Fibroblast of the conjunctiva (primary cell): ENCODE data around the gene SPAG17.
A peak's percentile ranks its signal among the peaks of the same experiment; 100 is the strongest.

Source experiments
- DNase-seq: peaks from one replicate; pipeline ENCODE4 v3.0.0-alpha.2; 2010; ENCODE audit warnings: low read depth

The SPAG17 gene

DNA sequence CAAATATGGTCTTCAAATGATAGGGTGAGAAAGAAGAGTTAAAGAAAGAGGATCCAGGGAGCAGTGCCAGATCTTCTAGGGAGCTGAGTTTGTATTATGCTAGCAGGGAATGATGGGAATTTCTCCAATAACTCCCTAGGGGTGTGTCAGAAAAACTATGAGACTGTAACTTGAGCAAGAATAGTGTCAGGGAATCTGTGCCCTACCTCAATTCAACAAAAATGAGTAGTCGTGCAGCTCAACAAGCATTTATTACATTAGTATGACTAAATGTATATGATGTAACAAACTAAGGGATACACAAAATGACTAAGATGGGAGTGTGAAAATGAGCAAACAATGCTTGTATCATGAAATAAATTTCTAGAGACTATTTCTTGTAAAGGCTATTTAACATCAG is 24.2 kb downstream of the SPAG17 start:
- DNase-seq, result no peak

- no peak for DNase-seq
These were observed 25.5 kb downstream of the SPAG17 start for GRCh38 chr1:118159569-118159968.

GRCh38 chr1:118158924-118159323 is 26.1 kb downstream of the SPAG17 start:
- peak; percentile 24 for DNase-seq

DNA sequence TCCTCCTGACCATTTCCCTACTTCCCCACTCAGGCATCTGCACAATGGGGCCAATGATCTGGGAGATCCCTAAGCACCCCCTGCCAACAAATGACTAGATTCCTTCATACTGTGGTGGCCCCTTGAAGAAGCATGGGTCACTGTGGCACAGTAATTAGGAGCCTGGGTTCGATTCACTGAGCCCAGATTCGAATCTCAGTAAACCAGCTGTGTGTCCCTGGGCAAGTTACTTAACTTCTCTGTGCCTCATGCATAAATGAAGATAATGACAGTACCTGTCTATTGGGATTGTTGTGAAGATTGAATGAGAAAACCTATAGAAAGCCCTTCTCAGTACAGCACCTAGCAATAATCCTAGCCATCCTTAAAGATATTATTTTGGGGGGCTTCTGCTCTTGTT is 27.5 kb downstream of the SPAG17 start:
- no peak for DNase-seq

DNA sequence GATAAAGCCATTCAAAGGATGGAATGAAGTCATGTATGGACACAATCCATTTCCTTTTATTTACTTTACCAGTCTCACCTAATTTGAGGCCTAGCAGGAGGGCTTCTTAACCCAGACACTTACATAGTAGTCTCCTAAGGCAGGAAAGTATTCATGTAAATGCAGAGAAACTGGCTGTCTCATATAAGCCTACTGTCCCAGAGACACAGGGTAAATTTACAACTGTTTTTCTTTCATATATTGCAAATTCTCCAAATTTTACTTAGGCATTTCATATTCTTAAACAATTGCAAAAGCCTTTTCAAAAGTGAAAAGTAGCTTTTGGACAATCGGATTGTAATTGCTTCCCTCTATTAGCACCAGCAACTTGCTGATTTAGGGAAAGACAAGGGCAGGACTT is 29.9 kb downstream of the SPAG17 start:
- no peak for DNase-seq

- no peak for DNase-seq
These were observed 30.8 kb downstream of the SPAG17 start for GRCh38 chr1:118154220-118154619.

GRCh38 chr1:118151312-118151937 is 33.6 kb downstream of the SPAG17 start:
- peak; percentile 57 for DNase-seq

DNA sequence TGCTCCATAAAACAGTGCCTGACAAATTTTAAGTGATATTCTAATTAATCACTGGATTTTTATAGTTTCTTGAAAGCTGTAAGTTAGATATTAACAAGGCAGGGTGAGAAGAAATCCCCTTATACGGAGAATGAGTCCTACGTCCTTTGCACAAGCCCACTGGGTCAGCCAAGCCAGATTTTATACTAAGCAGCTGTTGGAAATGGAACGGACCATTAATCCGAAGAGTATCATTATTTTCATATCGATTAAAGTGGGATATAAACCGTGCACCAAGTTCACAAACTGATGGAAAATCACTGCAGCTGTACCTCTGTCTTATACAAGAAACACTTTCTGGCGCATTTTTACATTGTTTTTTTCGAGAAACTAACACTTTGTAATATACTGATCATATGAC is 35.2 kb downstream of the SPAG17 start:
- DNase-seq, result no peak

GRCh38 chr1:118148034-118148433 is 37.0 kb downstream of the SPAG17 start:
- no peak for DNase-seq

GRCh38 chr1:118147522-118147921 is 37.5 kb downstream of the SPAG17 start:
- peak; percentile 55 for DNase-seq

DNA sequence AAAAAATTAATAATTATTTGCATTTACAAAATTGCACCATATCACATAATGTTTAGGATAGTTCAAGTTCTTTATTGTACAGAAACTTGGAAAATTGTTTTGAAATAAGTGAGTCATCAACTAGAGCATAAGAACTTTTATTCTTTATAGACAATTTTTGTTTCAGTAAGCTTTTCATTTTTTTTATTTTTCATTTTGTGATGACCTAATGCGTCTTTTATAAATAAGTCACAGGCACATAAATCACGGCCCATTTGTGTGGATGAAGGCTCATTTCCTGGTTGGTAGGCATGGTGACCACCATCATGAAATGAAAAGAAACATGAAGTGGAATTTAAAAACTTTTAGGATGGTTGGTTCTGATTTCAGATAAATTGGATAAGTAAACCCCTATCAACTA is 39.3 kb downstream of the SPAG17 start:
- DNase-seq, result no peak

- no peak for DNase-seq
These were observed 40.3 kb downstream of the SPAG17 start for GRCh38 chr1:118144684-118145083.

- DNase-seq, result no peak
These were observed 41.2 kb downstream of the SPAG17 start for GRCh38 chr1:118143831-118144230.

GRCh38 chr1:118143121-118143520 is 41.9 kb downstream of the SPAG17 start:
- no peak for DNase-seq

DNA sequence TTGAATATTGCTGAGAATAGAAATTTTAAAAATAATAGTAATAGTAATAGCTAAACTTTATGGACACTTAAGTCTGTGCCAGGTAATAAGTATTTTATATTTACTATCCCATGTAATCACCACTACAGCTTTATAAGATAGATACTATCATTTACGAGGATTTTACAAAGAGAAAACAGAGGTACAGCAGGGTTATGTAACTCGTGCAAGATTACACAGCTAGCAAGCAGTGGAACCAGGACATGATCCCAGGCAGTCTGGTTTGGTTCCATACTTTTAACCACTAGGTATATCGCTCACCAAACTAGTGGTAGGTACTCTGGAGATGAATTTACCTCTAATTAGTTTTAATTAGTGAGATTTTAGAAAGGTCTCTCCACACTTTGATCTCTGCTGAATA is 42.5 kb downstream of the SPAG17 start:
- DNase-seq, result no peak

GRCh38 chr1:118137900-118138299 is 47.1 kb downstream of the SPAG17 start:
- no peak for DNase-seq

DNA sequence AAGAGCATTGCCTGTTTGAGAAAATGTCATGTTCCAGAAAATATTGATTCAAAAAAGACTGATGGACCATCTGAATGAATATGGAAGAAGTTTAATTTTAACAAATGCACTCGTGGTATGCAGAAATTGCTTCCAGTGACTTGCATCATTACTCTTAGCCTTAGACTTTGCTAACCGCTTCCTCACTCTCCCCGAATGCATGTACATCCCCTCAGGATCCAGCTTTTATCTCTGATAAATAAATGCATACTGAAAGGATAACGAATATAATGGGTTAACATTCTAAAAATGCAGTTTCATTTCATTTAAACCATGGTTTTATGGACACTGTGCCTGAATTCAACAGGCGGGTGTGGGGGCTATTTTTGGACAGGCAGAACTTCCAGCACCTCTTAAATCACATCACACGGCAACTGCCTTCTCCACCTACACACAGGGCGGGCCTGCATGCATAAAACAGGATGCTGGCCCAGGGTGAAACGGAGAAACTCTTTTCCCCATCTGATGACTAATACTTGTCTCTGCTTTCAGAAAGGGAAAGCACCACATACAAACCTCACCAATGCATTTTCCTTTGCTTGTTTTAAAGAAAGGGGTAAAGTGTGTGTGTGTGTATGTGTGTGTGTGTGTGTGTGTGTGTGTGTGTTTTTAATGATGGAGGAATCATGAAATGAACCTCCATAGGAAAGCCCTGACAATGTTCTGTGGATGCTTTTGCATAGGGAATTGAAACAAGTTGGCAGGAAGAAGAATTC is 48.7 kb downstream of the SPAG17 start:
- DNase-seq, result peak; percentile 69

DNA sequence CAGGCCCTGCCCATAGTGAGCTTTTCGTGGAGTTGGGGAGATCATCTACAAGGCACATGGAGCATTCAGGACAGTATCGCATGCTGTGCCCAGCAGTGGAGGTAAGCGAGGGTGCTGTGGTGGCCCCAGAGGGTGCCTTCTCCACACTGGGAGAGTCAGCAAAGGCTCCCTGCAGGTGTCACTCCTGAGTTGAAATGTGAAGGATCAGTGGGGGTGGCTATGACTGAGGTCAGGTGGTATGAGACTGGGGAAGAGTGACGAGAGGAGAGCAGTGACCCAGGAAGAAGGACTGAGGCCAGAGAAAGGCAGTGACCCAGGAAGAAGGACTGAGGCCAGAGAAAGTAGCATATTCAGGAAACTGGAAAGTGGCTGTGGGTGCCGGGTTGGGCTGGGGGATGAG is 53.0 kb downstream of the SPAG17 start:
- no peak for DNase-seq

- no peak for DNase-seq
These were observed 56.3 kb downstream of the SPAG17 start for GRCh38 chr1:118128761-118129160.

DNA sequence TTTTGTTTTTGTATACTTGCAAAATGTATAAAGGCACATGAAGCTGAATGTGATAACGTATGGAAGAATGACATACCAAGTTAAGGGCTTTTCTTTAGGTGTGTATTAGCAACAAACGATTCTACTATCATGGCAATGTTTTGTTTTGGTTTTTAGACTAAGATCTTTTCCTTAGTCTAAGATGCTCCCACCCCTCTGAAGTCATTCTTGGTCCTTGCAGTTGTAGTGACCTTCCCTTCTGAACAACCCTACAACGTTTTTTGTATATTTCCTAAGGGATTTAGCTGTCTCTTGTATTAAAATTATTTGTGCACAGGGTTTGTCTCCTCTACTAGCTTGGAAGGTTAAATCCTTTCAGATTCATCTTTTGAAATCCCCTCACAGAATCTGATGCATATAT is 61.0 kb downstream of the SPAG17 start:
- DNase-seq, result no peak

GRCh38 chr1:118123116-118123839 is 61.8 kb downstream of the SPAG17 start:
- no peak for DNase-seq

DNA sequence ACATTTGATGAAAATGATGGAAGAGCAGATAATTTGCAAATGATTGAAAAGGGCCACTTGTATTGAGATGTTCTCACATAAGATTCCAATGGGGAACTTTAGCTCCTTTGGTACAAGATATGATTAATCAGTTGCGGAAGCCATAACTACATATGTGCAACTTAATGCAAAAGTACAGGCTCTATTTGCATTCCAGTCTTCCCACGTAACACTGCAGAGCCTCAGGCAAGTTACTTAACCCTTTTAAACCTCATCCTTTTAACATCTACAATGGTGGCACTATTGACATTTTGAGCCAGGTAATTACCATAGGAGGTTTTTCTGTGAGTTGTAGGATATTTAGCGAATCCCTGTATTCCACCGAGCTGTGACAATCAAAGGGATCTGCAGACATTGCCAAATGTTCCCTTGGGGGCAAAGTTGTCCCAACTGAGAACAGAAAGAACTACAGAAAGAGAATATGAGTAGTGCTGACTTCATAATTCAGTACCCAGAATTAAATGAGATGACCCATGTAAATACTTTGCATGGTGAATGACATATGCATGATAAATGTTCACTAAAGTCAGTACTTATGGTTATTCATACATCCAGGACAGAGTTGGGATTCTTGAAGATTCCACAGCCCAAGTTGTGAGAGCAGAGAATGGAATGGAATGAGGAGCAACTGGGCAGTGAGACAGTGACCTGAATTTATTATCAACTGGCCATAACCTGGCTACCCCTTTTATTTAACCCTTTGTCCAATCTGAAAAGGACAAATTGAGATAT is 62.6 kb downstream of the SPAG17 start:
- no peak for DNase-seq
